Ovary (tissue), 9 donors: ENCODE results near the gene NCOA3. TPM values are rescaled to one million over a fixed set of nuclear protein-coding genes. Genes with fewer than 3 reads are reported as not detected.
"Not testable (repeated sequence)": the region's sequence is repeated elsewhere in the genome, so short reads cannot be mapped to it uniquely, and the experiment has no call there.

Experiments
- DNase-seq, 5 donors: peaks; one replicate each; pipeline ENCODE4 v3.0.0-alpha.2; 2019 to 2020
- H3K27ac ChIP-seq, 2 donors: fragments of 200-600 bp; one replicate each; pipeline versions ENCODE4 v1.5.1 to v1.8.0; 2019 to 2022
- H3K27me3 ChIP-seq: fragments of 200-600 bp; one replicate; pipeline ENCODE4 v1.8.0; 2022
- H3K36me3 ChIP-seq: fragments of 200-600 bp; sonication (generic); one replicate; pipeline ENCODE4 v1.5.1; 2019
- H3K4me1 ChIP-seq: one replicate; pipeline ENCODE4 v1.8.1; 2013; ENCODE audit warnings: mild to moderate bottlenecking, moderate library complexity; ENCODE audit not compliant: insufficient read depth
- H3K4me3 ChIP-seq: fragments of 200-600 bp; sonication (generic); one replicate; pipeline ENCODE4 v1.5.1; 2017
- H3K9me3 ChIP-seq, 2 donors: fragments of 200-600 bp in 1 of 2; sonication (generic) in 1 of 2; one replicate each; pipeline versions ENCODE4 v1.5.1 to v1.8.1; 2013 to 2019; ENCODE audit warnings: mild to moderate bottlenecking in 1 of 2, moderate library complexity in 1 of 2
- EP300 ChIP-seq: sonication (generic); formaldehyde crosslinking; IDR thresholded peaks from one replicate; pipeline ENCODE4 v1.6.1; 2017; ENCODE audit warnings: antibody characterized with exemption
- POLR2A ChIP-seq: fragments of 450-650 bp; IDR thresholded peaks from one replicate; pipeline ENCODE4 v1.6.1; 2017; ENCODE audit warnings: antibody characterized with exemption, mild to moderate bottlenecking, moderate library complexity
- WGBS, 3 donors: extraction: QIAGEN DNeasy Blood & Tissue Kit in 1 of 3; methylation state at CpG; one replicate each; pipeline versions ENCODE4 v1.1.5 to v1.1.7; 2013 to 2017; 5-methylcytosine and 5-hydroxymethylcytosine counted together
- intact Hi-C, 4 donors: fragments of 100-400 bp; cut with DNase I; formaldehyde crosslinking; loops; one replicate each; pipeline versions ENCODE4 v1.11.0 to v1.15.1; 2022 to 2023
- polyA plus RNA-seq, 2 donors: library from polyadenylated mRNA; stranded (reverse); fragments of 200-250 nt in 1 of 2; fragments of 350-450 nt in 1 of 2; fragmentation: Illumina TruSeq in 1 of 2; extraction: RNeasy Lipid Tissue Mini Kit (QIAGEN cat#74804) in 1 of 2; gene quantifications; one replicate each; pipeline ENCODE4 v1.2.3, GENCODE V29; 2013 to 2014
- total RNA-seq, 7 donors: library from RNA; depleted of rRNA in 2 of 7; stranded (reverse); fragments of >200 nt in 2 of 7; fragmentation: NEBNext Ultra II Directional in 3 of 7; extraction: Animal tissue kit (Norgen Biotek cat#: 25700) in 3 of 7; gene quantifications; one replicate each; pipeline versions ENCODE4 v1.1.0 to v1.2.4, GENCODE V29; 2016 to 2023
- TF ChIP-seq, protein P1 (sequence below), 3 donors: fragments of 450-650 bp in 2 of 3; fragments of 200-600 bp in 1 of 3; IDR thresholded peaks; one replicate each; pipeline versions ENCODE4 v1.5.1 to v1.8.0; 2016 to 2022; ENCODE audit warnings: antibody characterized with exemption in 3 of 3, mild to moderate bottlenecking in 1 of 3
- donor health status: DM: no; HTN: no; CAD: no; lungs with moderate emphysema.
- donor health status: DM: no; HTN: no; CAD: no.
- donor health status: Bipolar disorder and iron deficiency.
- donor health status: DM: yes; HTN: yes; CAD: no.
- donor health status: DM: no; HTN: no; CAD: no.
- donor health status: DM: yes; HTN: yes; CAD: no.

NCOA3 gene
- total and polyA plus RNA-seq, 9 donors = 8.2 to 32.4 (median 25.7) TPM

DNA sequence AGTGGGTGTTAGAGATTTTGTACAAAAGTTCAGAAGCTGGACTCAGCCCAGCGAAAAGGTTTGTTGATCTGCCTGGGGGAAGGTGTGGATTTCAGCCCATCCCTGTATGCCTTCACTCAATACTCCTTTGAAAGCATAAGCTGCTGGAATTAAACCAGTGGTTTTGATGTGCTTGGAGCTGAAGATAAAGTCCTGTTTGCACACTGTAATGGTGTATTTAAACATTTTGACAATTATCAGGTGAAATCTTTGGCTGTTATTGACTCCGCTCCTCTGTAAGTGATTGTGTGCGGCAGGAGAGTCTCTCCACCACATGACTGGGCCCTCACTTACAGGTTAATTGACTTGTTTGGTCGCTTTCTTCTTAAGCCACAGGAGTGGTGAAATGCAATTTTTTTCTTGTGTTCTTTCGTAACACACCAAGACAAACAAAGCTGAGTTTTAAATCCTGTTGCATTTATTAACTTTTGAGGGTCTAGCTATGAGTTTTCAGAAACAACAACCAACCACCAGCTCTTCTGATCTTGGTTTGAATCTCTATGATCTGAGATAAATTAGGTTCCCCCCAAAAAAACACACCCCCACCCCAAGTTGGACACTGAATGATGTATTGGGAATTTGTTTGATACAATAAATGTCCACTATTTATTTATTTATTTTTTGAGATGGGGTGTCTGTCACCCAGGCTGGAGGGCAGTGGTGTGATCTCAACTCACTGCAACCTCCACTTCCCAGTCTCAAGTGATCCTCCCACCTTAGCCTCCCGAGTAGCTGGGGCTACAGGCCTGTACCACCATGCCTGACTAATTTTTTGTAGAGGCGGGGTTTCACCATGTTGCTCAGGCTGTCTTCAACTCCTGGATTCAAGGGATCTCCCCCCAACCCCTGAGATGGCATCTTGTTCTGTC lies 46.3 kb upstream of the NCOA3 start:
- intact Hi-C loops = no loop called here
- Histone ChIP-seq H3K9me3 (no peaks in the 10 kb centered on the region), H3K27ac (no peak overlapping the region), H3K4me3 (no peak overlapping the region), H3K36me3 (no peaks in the 10 kb centered on the region), H3K27me3 (no peaks in the 10 kb centered on the region), H3K4me1 (no peaks in the 10 kb centered on the region)
- DNase-seq = no peak
- TF ChIP-seq EP300 (no peak), POLR2A (no peak)
- TF ChIP-seq, protein P1, sequence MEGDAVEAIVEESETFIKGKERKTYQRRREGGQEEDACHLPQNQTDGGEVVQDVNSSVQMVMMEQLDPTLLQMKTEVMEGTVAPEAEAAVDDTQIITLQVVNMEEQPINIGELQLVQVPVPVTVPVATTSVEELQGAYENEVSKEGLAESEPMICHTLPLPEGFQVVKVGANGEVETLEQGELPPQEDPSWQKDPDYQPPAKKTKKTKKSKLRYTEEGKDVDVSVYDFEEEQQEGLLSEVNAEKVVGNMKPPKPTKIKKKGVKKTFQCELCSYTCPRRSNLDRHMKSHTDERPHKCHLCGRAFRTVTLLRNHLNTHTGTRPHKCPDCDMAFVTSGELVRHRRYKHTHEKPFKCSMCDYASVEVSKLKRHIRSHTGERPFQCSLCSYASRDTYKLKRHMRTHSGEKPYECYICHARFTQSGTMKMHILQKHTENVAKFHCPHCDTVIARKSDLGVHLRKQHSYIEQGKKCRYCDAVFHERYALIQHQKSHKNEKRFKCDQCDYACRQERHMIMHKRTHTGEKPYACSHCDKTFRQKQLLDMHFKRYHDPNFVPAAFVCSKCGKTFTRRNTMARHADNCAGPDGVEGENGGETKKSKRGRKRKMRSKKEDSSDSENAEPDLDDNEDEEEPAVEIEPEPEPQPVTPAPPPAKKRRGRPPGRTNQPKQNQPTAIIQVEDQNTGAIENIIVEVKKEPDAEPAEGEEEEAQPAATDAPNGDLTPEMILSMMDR (IDR thresholded peaks at IDR 0.05) = no peak
- WGBS, 3 donors = 90 to 93% (median 92%) methylated on average over 7 of the region's 7 CpGs

DNA sequence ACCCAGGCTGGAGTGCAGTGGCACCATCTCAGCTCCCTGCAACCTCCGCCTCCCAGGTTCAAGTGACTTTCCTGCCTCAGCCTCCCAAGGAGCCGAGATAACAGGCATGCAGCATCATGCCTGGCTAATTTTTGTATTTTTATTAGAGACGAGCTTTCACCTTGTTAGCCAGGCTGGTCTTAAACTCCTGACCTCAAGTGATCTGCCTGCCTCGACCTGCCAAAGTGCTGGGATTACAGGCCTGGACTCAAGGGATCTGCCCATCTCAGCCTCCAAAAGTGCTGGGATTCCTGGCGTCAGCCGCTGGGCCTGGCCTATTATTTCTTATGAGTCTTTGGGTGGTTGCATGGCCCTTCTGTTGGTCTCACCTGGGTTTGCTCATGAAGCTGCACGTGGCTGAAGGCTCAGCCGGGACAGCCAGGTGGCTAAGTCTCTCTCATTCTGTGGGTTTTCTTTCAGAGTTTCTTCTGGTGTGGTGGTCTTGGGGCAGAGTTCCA lies 45.6 kb upstream of the NCOA3 start:
- DNase-seq = no peak
- 93 to 95% (median 94%) methylated on average over 8 of the region's 8 CpGs for WGBS, 3 donors

DNA sequence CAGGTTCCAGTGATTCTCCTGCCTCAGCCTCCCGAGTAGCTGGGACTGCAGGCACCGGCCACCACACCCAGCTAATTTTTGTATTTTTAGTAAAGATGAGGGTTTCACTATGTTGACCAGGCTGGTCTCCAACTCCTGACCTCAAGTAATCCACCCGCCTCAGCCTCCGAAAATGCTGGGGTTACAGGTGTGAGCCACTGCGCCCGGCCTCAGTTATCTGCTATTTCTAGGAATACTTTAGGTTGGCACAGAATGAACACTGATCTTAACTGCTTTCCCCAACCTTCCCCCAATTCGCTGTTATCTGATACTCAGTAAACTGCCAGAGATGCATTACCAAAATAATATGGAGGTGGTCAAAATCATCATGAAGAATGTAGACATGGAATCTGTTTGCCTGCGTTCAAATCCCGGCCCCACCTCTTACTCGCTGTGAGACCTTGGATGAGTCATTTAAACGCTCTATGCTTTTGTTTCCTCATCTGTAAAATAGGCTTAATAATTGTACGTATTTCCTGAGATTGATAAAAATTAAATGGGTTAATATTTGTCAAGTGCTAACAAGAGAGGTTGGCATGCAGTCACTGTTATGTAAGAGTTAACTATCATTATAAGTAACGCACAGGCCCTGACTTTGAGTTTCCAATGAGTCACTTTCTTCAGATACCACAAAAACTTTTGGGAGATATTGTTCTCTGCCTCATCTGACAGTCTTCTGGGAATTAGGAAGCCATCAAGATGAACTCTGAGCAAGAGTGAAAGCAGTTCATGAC lies 44.5 kb upstream of the NCOA3 start:
- no peaks in the 10 kb centered on the region for H3K9me3 ChIP-seq
- 87 to 90% (median 89%) methylated on average over 13 of the region's 13 CpGs for WGBS, 3 donors
- no peak for DNase-seq
- intact Hi-C loops = no loop called here
- no peak for TF ChIP-seq POLR2A
- TF ChIP-seq EP300 = no peak
- TF ChIP-seq, protein P1 (IDR thresholded peaks at IDR 0.05) = no peak
- H3K27ac ChIP-seq = no peak overlapping the region
- H3K4me1 ChIP-seq = no peaks in the 10 kb centered on the region
- H3K4me3 ChIP-seq = no peak overlapping the region
- no peaks in the 10 kb centered on the region for H3K27me3 ChIP-seq
- H3K36me3 ChIP-seq = no peaks in the 10 kb centered on the region

More for the DNA sequence above, 45.6 kb upstream of the NCOA3 start:
- Histone ChIP-seq H3K27ac (no peak overlapping the region), H3K4me3 (no peak overlapping the region), H3K9me3 (no peaks in the 10 kb centered on the region), H3K36me3 (no peaks in the 10 kb centered on the region), H3K4me1 (no peaks in the 10 kb centered on the region), H3K27me3 (no peaks in the 10 kb centered on the region)
- intact Hi-C loops = no loop called here
- TF ChIP-seq, protein P1 (IDR thresholded peaks at IDR 0.05) = no peak
- TF ChIP-seq POLR2A (no peak), EP300 (no peak)

DNA sequence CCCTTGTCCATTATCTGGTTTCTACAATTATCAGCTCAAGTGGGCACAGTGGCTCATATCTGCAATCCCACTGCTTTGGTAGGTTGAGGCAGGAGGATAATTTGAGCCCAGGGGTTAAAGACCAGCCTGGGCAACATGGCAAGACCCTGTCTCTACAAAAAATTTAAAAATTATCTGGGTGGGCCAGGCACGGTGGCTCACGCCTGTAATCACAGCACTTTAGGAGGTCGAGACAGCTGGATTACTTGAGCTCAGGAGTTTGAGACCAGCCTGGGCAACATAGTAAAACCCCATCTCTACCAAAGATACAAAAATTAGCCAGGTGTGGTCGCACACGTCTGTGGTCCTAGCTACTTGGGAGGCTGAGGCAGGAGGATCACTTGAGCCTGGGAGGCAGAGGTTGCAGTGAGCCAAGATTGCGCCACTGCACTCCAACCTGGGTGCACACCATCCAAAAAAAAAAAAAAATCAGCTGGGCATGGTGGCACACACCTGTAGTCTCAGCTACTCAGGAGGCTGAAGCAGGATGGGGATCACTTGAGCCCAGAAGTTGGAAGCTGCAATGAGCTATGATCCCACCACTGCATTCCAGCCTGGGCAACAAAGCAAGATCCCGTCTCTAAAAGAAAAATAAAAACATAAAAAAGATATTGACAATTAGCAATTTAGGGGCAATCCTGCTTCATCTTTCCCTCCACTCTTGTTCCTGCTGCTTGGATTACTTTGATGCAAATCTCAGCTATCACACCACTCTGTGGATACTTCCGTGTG lies 43.2 kb upstream of the NCOA3 start:
- H3K27ac ChIP-seq, H3K36me3 ChIP-seq, H3K4me1 ChIP-seq, intact Hi-C loops, H3K27me3 ChIP-seq, DNase-seq, H3K9me3 ChIP-seq, H3K4me3 ChIP-seq: not testable (repeated sequence)
- 86 to 92% (median 88%) methylated on average over 8 of the region's 8 CpGs for WGBS, 3 donors
